IgD-negative memory B cell (primary cell): ENCODE results near the gene ALOX15. TPM values are rescaled to one million over a fixed set of nuclear protein-coding genes. Genes with fewer than 3 reads are reported as not detected.
A peak's percentile ranks its signal among the peaks of the same experiment; 100 is the strongest.
"Not testable (repeated sequence)": the region's sequence is repeated elsewhere in the genome, so short reads cannot be mapped to it uniquely, and the experiment has no call there.

Experiments used
- H3K27ac Mint-ChIP-seq, 3 donors: one replicate each; pipeline ENCODE4 v1.8.0; 2020 to 2022; ENCODE audit warnings: mild to moderate bottlenecking in 3 of 3, mixed read lengths in 3 of 3, moderate library complexity in 1 of 3
- H3K27me3 Mint-ChIP-seq: one replicate; pipeline ENCODE4 v1.8.0; 2021; ENCODE audit warnings: mixed read lengths
- H3K36me3 Mint-ChIP-seq: one replicate; pipeline ENCODE4 v1.8.0; 2020; ENCODE audit warnings: mild to moderate bottlenecking, mixed read lengths
- H3K4me1 Mint-ChIP-seq, 3 donors: one replicate each; pipeline ENCODE4 v1.8.0; 2020 to 2022; ENCODE audit warnings: mixed read lengths in 3 of 3, mild to moderate bottlenecking in 1 of 3
- H3K4me3 Mint-ChIP-seq, 4 donors: one replicate each; pipeline ENCODE4 v1.8.0; 2020 to 2022; ENCODE audit warnings: mild to moderate bottlenecking in 4 of 4, mixed read lengths in 4 of 4, moderate library complexity in 3 of 4
- H3K9me3 Mint-ChIP-seq, 3 donors: one replicate each; pipeline ENCODE4 v1.8.0; 2020 to 2021; ENCODE audit warnings: mixed read lengths in 3 of 3, mild to moderate bottlenecking in 1 of 3
- polyA plus RNA-seq: library from polyadenylated mRNA; unstranded; fragments of 300-500 nt; fragmentation: Illumina TruSeq; gene quantifications from one replicate; pipeline ENCODE4 v1.2.3, GENCODE V29; 2021

The ALOX15 gene
- polyA plus RNA-seq, 1 donor from 2014 or later, result 0.41 TPM

DNA sequence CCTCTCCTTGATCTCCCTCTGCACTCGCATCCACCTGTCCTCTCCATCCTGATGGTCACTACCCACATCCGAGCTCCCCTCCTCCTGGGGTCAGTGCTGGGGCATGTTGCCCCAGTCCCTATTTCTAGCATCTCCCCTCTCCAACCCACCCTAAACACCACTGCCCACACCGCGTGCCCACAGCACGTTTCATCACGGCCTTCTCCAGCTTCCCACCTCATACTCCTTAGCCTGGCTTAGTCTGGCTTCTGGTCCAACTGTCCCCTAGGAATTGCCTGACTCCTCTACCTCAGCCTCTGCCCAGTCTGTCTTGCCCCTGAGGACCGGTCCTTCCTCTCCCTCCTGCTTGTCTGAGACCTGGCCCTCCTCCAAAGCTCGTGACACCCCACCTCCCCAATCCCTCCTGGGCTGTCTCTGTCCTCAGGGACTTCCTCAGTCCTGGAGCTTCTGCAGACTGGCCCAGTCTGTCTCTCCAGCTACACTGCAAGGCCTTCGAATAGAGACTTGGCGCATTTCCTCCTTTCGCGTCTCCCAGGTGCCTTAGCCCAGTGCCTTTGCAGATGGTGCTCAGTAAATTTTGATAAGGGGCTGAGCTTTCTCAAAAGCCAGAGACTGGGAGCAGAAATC is 4.9 kb downstream of the ALOX15 start:
- Mint-ChIP-seq H3K4me3 (peak overlapping the region; percentile 28 to 94 (median 64)), H3K4me1 (peaks cover 23 to 36% (median 32%) of the 10 kb centered on the region in 3 donors), H3K27me3 (peaks cover 40% of the 10 kb centered on the region), H3K9me3 (no peaks in the 10 kb centered on the region), H3K36me3 (peaks cover 2% of the 10 kb centered on the region), H3K27ac (peak overlapping the region in 1 of 3 donors; percentile 21)

GRCh38 chr17:4635823-4636375 is 5.6 kb downstream of the ALOX15 start:
- H3K36me3 Mint-ChIP-seq, result peaks cover 2% of the 10 kb centered on the region
- no peaks in the 10 kb centered on the region for H3K9me3 Mint-ChIP-seq
- peaks cover 33% of the 10 kb centered on the region for H3K27me3 Mint-ChIP-seq
- peak overlapping the region in 1 of 3 donors; percentile 21 for H3K27ac Mint-ChIP-seq
- H3K4me1 Mint-ChIP-seq, result peaks cover 28 to 36% (median 33%) of the 10 kb centered on the region in 3 donors
- peak overlapping the region; percentile 10 to 94 (median 70) for H3K4me3 Mint-ChIP-seq

DNA sequence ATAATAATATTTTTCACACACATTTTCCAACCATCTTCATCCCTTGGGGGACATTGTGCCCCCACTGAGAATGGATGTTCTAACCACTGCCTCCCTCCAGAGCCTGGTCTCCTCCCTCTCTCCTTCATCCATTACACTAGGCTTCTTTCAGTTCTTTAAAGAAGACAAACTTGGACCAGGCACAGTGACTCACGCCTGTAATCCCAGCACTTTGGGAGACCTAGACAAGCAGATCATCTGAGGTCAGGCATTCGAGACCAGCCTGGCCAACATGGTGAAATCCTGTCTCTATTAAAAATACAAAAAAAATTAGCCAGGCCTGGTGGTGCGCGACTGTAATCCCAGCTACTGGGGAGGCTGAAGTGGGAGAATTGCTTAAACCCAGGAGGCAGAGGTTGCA is 6.5 kb downstream of the ALOX15 start:
- H3K27me3 Mint-ChIP-seq, result peaks cover 30% of the 10 kb centered on the region

DNA sequence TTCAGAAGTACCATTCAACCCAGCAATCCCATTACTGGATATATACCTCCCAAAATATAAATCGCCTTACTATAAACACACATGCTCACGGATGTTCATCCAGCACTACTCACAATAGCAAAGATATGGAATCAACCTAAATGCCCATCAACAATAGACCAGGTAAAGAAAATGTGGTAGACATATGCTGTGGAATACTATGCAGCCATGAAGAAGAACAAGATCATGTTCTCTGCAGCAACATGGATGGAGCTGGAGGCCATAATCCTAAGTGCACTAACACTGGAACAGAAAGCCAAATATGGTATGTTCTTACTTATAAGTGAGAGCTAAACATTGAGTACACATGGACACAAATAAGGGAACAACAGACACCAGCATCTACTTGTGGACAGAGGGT is 7.8 kb downstream of the ALOX15 start:
- Mint-ChIP-seq H3K4me1 (peaks cover 20 to 29% (median 26%) of the 10 kb centered on the region in 3 donors), H3K9me3 (no peaks in the 10 kb centered on the region), H3K27me3 (peaks cover 22% of the 10 kb centered on the region)

More for the DNA sequence above, 6.5 kb downstream of the ALOX15 start:
- Mint-ChIP-seq H3K27ac (no peak overlapping the region), H3K4me3 (peak overlapping the region in 1 of 4 donors; percentile 94), H3K4me1 (peaks cover 28 to 36% (median 32%) of the 10 kb centered on the region in 3 donors), H3K36me3 (peaks cover 2% of the 10 kb centered on the region), H3K9me3 (no peaks in the 10 kb centered on the region)

DNA sequence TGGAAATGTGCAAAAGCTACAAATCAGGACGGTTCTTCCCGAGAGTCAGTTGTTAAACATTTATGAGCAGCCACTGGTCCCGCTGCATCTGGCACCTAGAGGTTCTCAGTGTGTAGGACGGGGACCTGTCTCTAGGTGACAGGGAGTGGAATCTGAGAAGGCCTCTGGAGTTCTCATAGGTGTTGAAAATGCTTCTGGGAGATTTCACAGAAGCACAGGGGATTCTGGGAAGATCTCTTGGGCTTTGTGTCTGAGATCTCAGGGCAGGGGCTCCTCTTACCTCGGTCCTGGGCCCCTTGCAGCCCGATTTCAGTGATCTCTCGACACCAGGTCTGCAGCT is 8.9 kb downstream of the ALOX15 start:
- Mint-ChIP-seq H3K4me1 (peaks cover 16 to 26% (median 24%) of the 10 kb centered on the region in 3 donors), H3K9me3 (no peaks in the 10 kb centered on the region), H3K27ac (no peak overlapping the region), H3K4me3 (no peak overlapping the region), H3K27me3 (peaks cover 19% of the 10 kb centered on the region), H3K36me3 (peaks cover 2% of the 10 kb centered on the region)

More for the DNA sequence above, 7.8 kb downstream of the ALOX15 start:
- Mint-ChIP-seq H3K4me3 (no peak overlapping the region), H3K27ac (no peak overlapping the region), H3K36me3 (peaks cover 2% of the 10 kb centered on the region)

- no peak overlapping the region for H3K27ac Mint-ChIP-seq
- no peaks in the 10 kb centered on the region for H3K9me3 Mint-ChIP-seq
- H3K27me3 Mint-ChIP-seq, result peaks cover 14% of the 10 kb centered on the region
- peak overlapping the region in 1 of 4 donors; percentile 9 for H3K4me3 Mint-ChIP-seq
- H3K4me1 Mint-ChIP-seq, result peaks cover 16 to 24% (median 23%) of the 10 kb centered on the region in 3 donors
- H3K36me3 Mint-ChIP-seq, result peaks cover 2% of the 10 kb centered on the region
Measured at GRCh38 chr17:4631836-4632580, 9.5 kb downstream of the ALOX15 start.

- peaks cover 11% of the 10 kb centered on the region for H3K27me3 Mint-ChIP-seq
- H3K4me1 Mint-ChIP-seq, result peaks cover 11 to 19% (median 18%) of the 10 kb centered on the region in 3 donors
- H3K4me3 Mint-ChIP-seq, result no peak overlapping the region
- peaks cover 2% of the 10 kb centered on the region for H3K36me3 Mint-ChIP-seq
- H3K9me3 Mint-ChIP-seq, result no peaks in the 10 kb centered on the region
- no peak overlapping the region for H3K27ac Mint-ChIP-seq
Measured at GRCh38 chr17:4631431-4631830, 10.0 kb downstream of the ALOX15 start.

DNA sequence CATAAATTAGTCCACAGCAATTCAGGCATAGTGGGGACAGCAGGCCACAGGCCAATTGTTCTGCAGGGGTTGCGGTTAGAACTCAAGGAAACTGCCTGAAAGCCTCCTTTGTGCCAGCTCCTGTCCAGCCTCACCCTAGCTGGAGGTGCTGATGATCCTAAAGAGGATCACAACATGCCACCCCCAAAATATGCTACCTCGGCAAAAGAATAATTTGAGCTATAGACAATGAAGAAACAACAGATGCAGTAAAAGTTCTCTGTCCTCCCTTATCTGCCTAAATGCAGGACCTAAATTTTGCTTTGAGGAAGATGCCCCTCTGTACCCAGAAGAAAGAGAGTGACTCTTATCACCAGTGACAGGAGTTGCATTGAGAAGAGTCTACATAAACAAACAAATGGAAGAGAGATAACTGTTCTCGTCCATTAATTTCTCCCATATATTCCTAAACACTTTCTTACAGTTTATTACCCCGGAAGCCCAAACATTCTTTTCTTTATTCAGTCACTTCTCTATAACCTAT is 14.7 kb downstream of the ALOX15 start:
- no peak overlapping the region for H3K27ac Mint-ChIP-seq
- H3K27me3 Mint-ChIP-seq, result peaks cover 12% of the 10 kb centered on the region
- H3K4me1 Mint-ChIP-seq, result peaks cover 2 to 5% (median 5%) of the 10 kb centered on the region in 3 donors
- no peaks in the 10 kb centered on the region for H3K36me3 Mint-ChIP-seq
- no peak overlapping the region for H3K4me3 Mint-ChIP-seq
- peaks cover 0 to 1% (median 0%) of the 10 kb centered on the region in 3 donors for H3K9me3 Mint-ChIP-seq

- peaks cover 0 to 2% (median 2%) of the 10 kb centered on the region in 3 donors for H3K4me1 Mint-ChIP-seq
- no peak overlapping the region for H3K4me3 Mint-ChIP-seq
- peaks cover 12% of the 10 kb centered on the region for H3K27me3 Mint-ChIP-seq
- H3K36me3 Mint-ChIP-seq, result no peaks in the 10 kb centered on the region
- peaks cover 0 to 1% (median 0%) of the 10 kb centered on the region in 3 donors for H3K9me3 Mint-ChIP-seq
- no peak overlapping the region for H3K27ac Mint-ChIP-seq
Measured at GRCh38 chr17:4625181-4625617, 16.3 kb downstream of the ALOX15 start.

DNA sequence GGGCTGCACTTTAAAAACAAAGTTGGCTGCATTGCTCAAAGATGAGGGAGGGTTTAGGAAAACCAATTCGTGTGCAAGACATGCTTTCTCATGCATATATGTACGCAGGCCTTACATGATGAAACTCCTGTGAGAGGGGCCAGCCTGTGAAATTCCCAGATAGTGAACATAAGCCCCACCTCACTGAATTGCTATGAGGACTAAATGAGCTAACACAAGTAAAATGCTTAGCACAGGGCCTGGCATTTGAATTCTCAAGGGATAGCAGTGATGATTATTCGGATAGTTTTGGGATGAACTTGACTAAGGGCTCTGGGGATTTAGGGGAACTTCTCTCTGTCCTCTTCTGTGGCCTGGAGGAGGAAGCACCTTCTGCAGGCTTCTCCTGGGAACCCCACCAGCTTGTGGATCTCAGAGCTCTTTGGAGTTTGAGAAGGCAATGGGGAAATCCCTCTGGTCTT is 17.0 kb downstream of the ALOX15 start:
- H3K9me3 Mint-ChIP-seq, H3K4me3 Mint-ChIP-seq, H3K27ac Mint-ChIP-seq, H3K36me3 Mint-ChIP-seq, H3K4me1 Mint-ChIP-seq: not testable (repeated sequence)
- peaks cover 12% of the 10 kb centered on the region for H3K27me3 Mint-ChIP-seq

DNA sequence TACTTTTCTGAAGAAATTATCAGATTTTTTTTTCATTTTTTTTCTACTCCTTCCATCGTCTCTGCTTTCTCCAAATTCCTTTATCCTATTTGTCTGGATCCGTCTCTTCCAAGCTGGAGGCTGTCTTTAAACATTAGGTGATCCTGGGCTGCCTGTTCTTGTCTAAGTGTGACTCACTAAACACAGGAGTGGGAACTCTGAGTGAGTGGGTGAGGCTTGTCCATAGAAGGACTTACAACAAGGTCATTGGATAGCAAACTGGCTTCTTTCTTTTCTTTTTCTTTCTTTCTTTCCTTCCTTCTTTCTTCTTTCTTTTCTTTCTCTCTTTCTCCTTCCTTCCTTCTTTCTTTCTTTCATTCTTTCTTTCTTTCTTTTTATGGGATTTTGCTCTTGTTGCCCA is 18.2 kb downstream of the ALOX15 start:
- H3K9me3 Mint-ChIP-seq, result peaks cover 0 to 1% (median 0%) of the 10 kb centered on the region in 3 donors
- no peaks in the 10 kb centered on the region for H3K36me3 Mint-ChIP-seq
- peaks cover 0 to 2% (median 2%) of the 10 kb centered on the region in 3 donors for H3K4me1 Mint-ChIP-seq

GRCh38 chr17:4622375-4622774 is 19.1 kb downstream of the ALOX15 start:
- no peak overlapping the region for H3K4me3 Mint-ChIP-seq
- no peaks in the 10 kb centered on the region for H3K36me3 Mint-ChIP-seq
- H3K4me1 Mint-ChIP-seq, result peaks cover 0 to 2% (median 2%) of the 10 kb centered on the region in 3 donors
- H3K27ac Mint-ChIP-seq, result no peak overlapping the region
- H3K9me3 Mint-ChIP-seq, result peaks cover 0 to 1% (median 0%) of the 10 kb centered on the region in 3 donors
- H3K27me3 Mint-ChIP-seq, result peaks cover 12% of the 10 kb centered on the region

More for the DNA sequence above, 18.2 kb downstream of the ALOX15 start:
- Mint-ChIP-seq H3K27me3 (peaks cover 12% of the 10 kb centered on the region), H3K27ac (no peak overlapping the region), H3K4me3 (no peak overlapping the region)

DNA sequence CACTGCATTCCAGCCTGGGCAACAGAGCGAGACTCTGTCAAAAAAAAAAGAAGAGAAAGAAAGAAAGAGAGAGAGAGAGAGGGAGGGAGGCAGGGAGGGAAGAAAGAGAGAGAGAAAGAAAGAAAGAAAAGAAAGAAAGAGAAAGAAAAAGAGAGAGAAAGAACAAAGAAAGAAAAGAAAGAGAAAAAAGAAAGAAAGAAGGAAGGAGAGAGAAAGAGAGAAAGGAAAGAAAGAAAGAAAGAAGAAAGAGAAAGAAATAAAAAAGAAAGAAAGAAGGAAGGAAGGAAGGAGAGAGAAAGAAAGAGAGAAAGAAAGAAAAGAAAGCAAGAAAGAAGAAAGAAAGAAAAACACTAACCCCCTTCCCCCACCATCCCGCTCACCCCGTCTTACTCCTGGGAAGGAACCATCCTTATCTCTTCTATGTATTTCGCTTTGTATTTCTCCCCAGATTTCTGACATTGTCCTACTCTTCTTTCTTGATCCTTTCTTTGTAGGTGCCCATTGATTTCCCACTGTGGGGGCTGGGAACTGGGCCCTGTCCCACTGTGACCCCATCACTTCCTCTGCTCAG is 20.9 kb downstream of the ALOX15 start:
- H3K27me3 Mint-ChIP-seq, result peaks cover 15% of the 10 kb centered on the region
- H3K36me3 Mint-ChIP-seq, result no peaks in the 10 kb centered on the region
- H3K4me1 Mint-ChIP-seq, result no peaks in the 10 kb centered on the region
- H3K4me3 Mint-ChIP-seq, result no peak overlapping the region
- peaks cover 0 to 1% (median 0%) of the 10 kb centered on the region in 3 donors for H3K9me3 Mint-ChIP-seq
- no peak overlapping the region for H3K27ac Mint-ChIP-seq

DNA sequence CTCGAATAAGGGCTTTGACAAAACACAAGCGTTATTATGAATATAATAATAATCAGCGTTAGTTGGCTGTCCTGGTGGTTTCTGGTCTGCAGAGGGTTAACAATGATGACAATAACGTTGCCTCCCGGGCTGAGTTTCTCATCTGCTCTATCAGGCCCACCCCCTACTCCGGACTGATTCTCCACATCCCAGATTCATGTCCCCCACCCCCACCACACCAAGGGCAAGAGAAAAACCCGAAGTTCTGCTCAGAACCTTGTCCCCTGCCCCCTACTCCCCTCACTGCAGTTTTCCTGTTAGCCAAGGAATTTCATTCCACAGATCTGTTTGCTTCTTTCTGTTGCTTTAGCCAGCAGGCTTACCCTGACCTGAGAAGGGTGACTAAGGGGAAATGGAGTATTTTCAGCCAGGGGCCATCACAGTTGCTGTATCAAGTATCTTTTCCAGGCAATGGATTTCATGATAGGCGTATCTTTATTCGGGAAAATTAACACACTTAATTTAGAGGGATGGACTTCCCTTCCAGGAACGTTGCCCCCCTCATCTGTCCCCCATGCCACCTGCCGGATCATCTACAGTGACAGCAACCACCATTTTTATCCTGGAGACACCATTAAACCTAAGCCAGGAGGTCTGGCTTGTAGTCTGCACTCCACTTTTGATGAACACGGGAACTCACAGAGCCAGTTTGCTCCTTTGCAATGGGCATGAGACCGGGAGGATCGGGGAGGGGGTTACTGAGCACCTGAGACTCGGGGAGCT is 23.7 kb downstream of the ALOX15 start:
- Mint-ChIP-seq H3K4me3 (no peak overlapping the region), H3K9me3 (no peaks in the 10 kb centered on the region), H3K4me1 (no peaks in the 10 kb centered on the region), H3K36me3 (no peaks in the 10 kb centered on the region), H3K27ac (no peak overlapping the region), H3K27me3 (peaks cover 13% of the 10 kb centered on the region)
